Activated CD8-positive, alpha-beta T cell treated with anti-CD3 and anti-CD28 coated beads, Interleukin-2, amount 10 ng/mL, durations not matched to agents 7 days and 5 days (primary cell): Measurements from ENCODE around the gene SMCP. TPM values are rescaled to one million over a fixed set of nuclear protein-coding genes. Genes with fewer than 3 reads are reported as not detected.

Experiments used
- ATAC-seq: fragments of 150-1000 bp; cut with Tn5 transposase; one replicate; pipeline ENCODE4 v1.10.0; 2021; ENCODE audit warnings: moderate library complexity
- CTCF ChIA-PET: fragments of 350-600 bp; sonication (Branson Sonifier 250); formaldehyde crosslinking; loops from one replicate; lab custom pipeline; 2021; ENCODE audit warnings: antibody characterized with exemption; lab: Charles Lee
- POLR2A ChIA-PET: fragments of 350-600 bp; sonication (Branson Sonifier 250); formaldehyde crosslinking; loops from one replicate; lab custom pipeline; 2021; ENCODE audit warnings: antibody characterized with exemption; lab: Charles Lee
- DNase-seq: peaks from one replicate; pipeline ENCODE4 v3.0.0-alpha.2; 2020
- H3K27ac Mint-ChIP-seq: one replicate; pipeline ENCODE4 v1.8.0; 2021; ENCODE audit warnings: mild to moderate bottlenecking, mixed read lengths
- H3K27me3 Mint-ChIP-seq: one replicate; pipeline ENCODE4 v1.8.0; 2021; ENCODE audit warnings: low read depth, mixed read lengths
- H3K36me3 Mint-ChIP-seq: one replicate; pipeline ENCODE4 v1.8.0; 2021; ENCODE audit warnings: low read depth, mixed read lengths
- H3K4me1 Mint-ChIP-seq: one replicate; pipeline ENCODE4 v1.8.0; 2021; ENCODE audit warnings: low read depth, mixed read lengths
- H3K4me3 Mint-ChIP-seq: one replicate; pipeline ENCODE4 v1.8.0; 2021; ENCODE audit warnings: mild to moderate bottlenecking, mixed read lengths
- H3K9me3 Mint-ChIP-seq: one replicate; pipeline ENCODE4 v1.8.0; 2022; ENCODE audit warnings: mixed read lengths; ENCODE audit not compliant: insufficient read depth
- total RNA-seq, 2 experiments: library from RNA; stranded (reverse); gene quantifications; one replicate each; pipeline ENCODE4 v1.2.3, GENCODE V29; 2021

The SMCP gene
- total RNA-seq, 2 experiments from 2014 or later = not detected

- no peak for DNase-seq
- peaks cover 13% of the 10 kb centered on the region for H3K27me3 Mint-ChIP-seq
- H3K4me3 Mint-ChIP-seq = no peak overlapping the region
- ChIA-PET POLR2A (no interaction called here), CTCF (no interaction called here)
- H3K9me3 Mint-ChIP-seq = no peaks in the 10 kb centered on the region
- no peak for ATAC-seq
- H3K27ac Mint-ChIP-seq = no peak overlapping the region
- H3K36me3 Mint-ChIP-seq = no peaks in the 10 kb centered on the region
- H3K4me1 Mint-ChIP-seq = no peaks in the 10 kb centered on the region
Observed at GRCh38 chr1:152912900-152913299, 34.8 kb downstream of the SMCP start.

- DNase-seq (no peak), ATAC-seq (no peak)
- no peaks in the 10 kb centered on the region for H3K36me3 Mint-ChIP-seq
- H3K27me3 Mint-ChIP-seq = peaks cover 14% of the 10 kb centered on the region
- ChIA-PET CTCF (no interaction called here), POLR2A (no interaction called here)
- H3K27ac Mint-ChIP-seq = no peak overlapping the region
- no peak overlapping the region for H3K4me3 Mint-ChIP-seq
- no peaks in the 10 kb centered on the region for H3K4me1 Mint-ChIP-seq
- no peaks in the 10 kb centered on the region for H3K9me3 Mint-ChIP-seq
Observed at GRCh38 chr1:152917794-152918193, 39.7 kb downstream of the SMCP start.

GRCh38 chr1:152919071-152919470 lies 40.9 kb downstream of the SMCP start:
- Mint-ChIP-seq H3K9me3 (no peaks in the 10 kb centered on the region), H3K27ac (no peak overlapping the region), H3K36me3 (no peaks in the 10 kb centered on the region), H3K4me1 (no peaks in the 10 kb centered on the region), H3K4me3 (no peak overlapping the region), H3K27me3 (peaks cover 7% of the 10 kb centered on the region)
- POLR2A ChIA-PET = no interaction called here
- ATAC-seq (no peak), DNase-seq (no peak)
- CTCF ChIA-PET = no interaction called here

GRCh38 chr1:152924191-152924590 lies 46.1 kb downstream of the SMCP start:
- no peak overlapping the region for H3K27ac Mint-ChIP-seq
- no peaks in the 10 kb centered on the region for H3K4me1 Mint-ChIP-seq
- H3K4me3 Mint-ChIP-seq = no peak overlapping the region
- H3K9me3 Mint-ChIP-seq = no peaks in the 10 kb centered on the region
- CTCF ChIA-PET = no interaction called here
- POLR2A ChIA-PET = no interaction called here
- H3K36me3 Mint-ChIP-seq = no peaks in the 10 kb centered on the region
- peaks cover 2% of the 10 kb centered on the region for H3K27me3 Mint-ChIP-seq
- DNase-seq = no peak
- ATAC-seq = no peak

- DNase-seq (no peak), ATAC-seq (no peak)
- Mint-ChIP-seq H3K4me1 (no peaks in the 10 kb centered on the region), H3K4me3 (no peak overlapping the region), H3K27me3 (peaks cover 2% of the 10 kb centered on the region), H3K9me3 (no peaks in the 10 kb centered on the region), H3K27ac (no peak overlapping the region), H3K36me3 (no peaks in the 10 kb centered on the region)
- POLR2A ChIA-PET = no interaction called here
- CTCF ChIA-PET = interaction anchor here (1.0 to 1.1 kb wide), 2 partner anchors 54 to 56 kb away, joined by 3 to 6 read pairs; no protein-coding TSS in a partner anchor
Observed at GRCh38 chr1:152926091-152926490, 48.0 kb downstream of the SMCP start.

- no peaks in the 10 kb centered on the region for H3K4me1 Mint-ChIP-seq
- POLR2A ChIA-PET = no interaction called here
- DNase-seq (no peak), ATAC-seq (no peak)
- peaks cover 2% of the 10 kb centered on the region for H3K27me3 Mint-ChIP-seq
- H3K36me3 Mint-ChIP-seq = no peaks in the 10 kb centered on the region
- CTCF ChIA-PET = no interaction called here
- H3K27ac Mint-ChIP-seq = no peak overlapping the region
- H3K4me3 Mint-ChIP-seq = no peak overlapping the region
- H3K9me3 Mint-ChIP-seq = no peaks in the 10 kb centered on the region
Observed at GRCh38 chr1:152928671-152929070, 50.5 kb downstream of the SMCP start.

- Mint-ChIP-seq H3K9me3 (no peaks in the 10 kb centered on the region), H3K27me3 (peaks cover 2% of the 10 kb centered on the region), H3K4me3 (no peak overlapping the region), H3K27ac (no peak overlapping the region), H3K36me3 (no peaks in the 10 kb centered on the region), H3K4me1 (no peaks in the 10 kb centered on the region)
- DNase-seq (no peak), ATAC-seq (no peak)
- ChIA-PET POLR2A (no interaction called here), CTCF (no interaction called here)
Observed at GRCh38 chr1:152932170-152932811, 54.2 kb downstream of the SMCP start.

GRCh38 chr1:152933196-152933595 lies 55.1 kb downstream of the SMCP start:
- H3K4me3 Mint-ChIP-seq = no peak overlapping the region
- H3K36me3 Mint-ChIP-seq = no peaks in the 10 kb centered on the region
- no peaks in the 10 kb centered on the region for H3K9me3 Mint-ChIP-seq
- no peak for DNase-seq
- ATAC-seq = no peak
- CTCF ChIA-PET = no interaction called here
- H3K27ac Mint-ChIP-seq = no peak overlapping the region
- no peaks in the 10 kb centered on the region for H3K4me1 Mint-ChIP-seq
- POLR2A ChIA-PET = no interaction called here
- peaks cover 2% of the 10 kb centered on the region for H3K27me3 Mint-ChIP-seq

Other genes with a start within 250 kb of the SMCP start
- gene LCE2D, start 214.9 kb upstream of the SMCP start, total RNA-seq = not detected
- gene LCE2C, start 203.0 kb upstream of the SMCP start, total RNA-seq = not detected
- gene LCE2B, start 192.2 kb upstream of the SMCP start, total RNA-seq = not detected
- gene LCE2A, start 180.0 kb upstream of the SMCP start, total RNA-seq = not detected
- not detected for gene LCE4A, start 170.2 kb upstream of the SMCP start, total RNA-seq
- not detected for gene KPRP, start 120.3 kb upstream of the SMCP start, total RNA-seq
- not detected for gene LCE1F, start 103.2 kb upstream of the SMCP start, total RNA-seq
- not detected for gene LCE1E, start 92.1 kb upstream of the SMCP start, total RNA-seq
- gene LCE1D, start 81.6 kb upstream of the SMCP start, total RNA-seq = not detected
- gene LCE1C, start 71.7 kb upstream of the SMCP start, total RNA-seq = not detected
- gene LCE1B, start 66.4 kb upstream of the SMCP start, total RNA-seq = not detected
- gene LCE1A, start 50.8 kb upstream of the SMCP start, total RNA-seq = not detected
- not detected for gene LCE6A, start 35.5 kb upstream of the SMCP start, total RNA-seq
- not detected for gene LCE7A, start 18.3 kb upstream of the SMCP start, total RNA-seq
- gene IVL, start 30.2 kb downstream of the SMCP start, total RNA-seq = not detected
- gene SPRR5, start 68.9 kb downstream of the SMCP start, total RNA-seq = not detected
- not detected for gene SPRR4, start 92.3 kb downstream of the SMCP start, total RNA-seq
- not detected for gene SPRR1A, start 105.8 kb downstream of the SMCP start, total RNA-seq
- not detected for gene SPRR3, start 123.4 kb downstream of the SMCP start, total RNA-seq
- not detected for gene SPRR1B, start 152.9 kb downstream of the SMCP start, total RNA-seq
- gene SPRR2D, start 162.8 kb downstream of the SMCP start, total RNA-seq = not detected
- gene SPRR2A, start 179.2 kb downstream of the SMCP start, total RNA-seq = not detected
- not detected for gene SPRR2B, start 193.3 kb downstream of the SMCP start, total RNA-seq
- gene SPRR2E, start 216.2 kb downstream of the SMCP start, total RNA-seq = not detected
- gene SPRR2F, start 235.2 kb downstream of the SMCP start, total RNA-seq = not detected